Measurements from ENCODE around the gene CDADC1.

DNA sequence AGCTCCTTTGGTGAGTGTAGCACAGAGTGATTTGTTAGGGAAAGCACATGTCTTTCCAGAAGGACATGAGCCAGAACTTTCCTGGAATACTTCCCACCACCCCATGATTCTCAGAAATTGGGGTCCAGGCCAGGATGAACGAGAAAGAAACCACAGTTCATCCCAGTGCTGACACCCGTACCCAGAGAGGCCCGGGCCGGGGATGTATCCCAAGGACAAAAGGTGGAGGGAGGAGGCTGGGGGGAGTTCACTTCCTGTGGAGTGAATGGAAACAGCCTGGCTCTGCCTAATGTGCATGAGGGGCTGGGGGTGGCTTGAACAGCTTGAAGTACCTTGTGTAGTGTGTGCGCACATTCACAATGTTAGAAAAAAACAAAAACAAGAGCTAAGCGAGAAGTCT lies 47.5 kb downstream of the CDADC1 start:
- TF ChIP-seq POLR2A (IDR thresholded peaks at IDR 0.05), result no peak
- TF ChIP-seq, protein P1, sequence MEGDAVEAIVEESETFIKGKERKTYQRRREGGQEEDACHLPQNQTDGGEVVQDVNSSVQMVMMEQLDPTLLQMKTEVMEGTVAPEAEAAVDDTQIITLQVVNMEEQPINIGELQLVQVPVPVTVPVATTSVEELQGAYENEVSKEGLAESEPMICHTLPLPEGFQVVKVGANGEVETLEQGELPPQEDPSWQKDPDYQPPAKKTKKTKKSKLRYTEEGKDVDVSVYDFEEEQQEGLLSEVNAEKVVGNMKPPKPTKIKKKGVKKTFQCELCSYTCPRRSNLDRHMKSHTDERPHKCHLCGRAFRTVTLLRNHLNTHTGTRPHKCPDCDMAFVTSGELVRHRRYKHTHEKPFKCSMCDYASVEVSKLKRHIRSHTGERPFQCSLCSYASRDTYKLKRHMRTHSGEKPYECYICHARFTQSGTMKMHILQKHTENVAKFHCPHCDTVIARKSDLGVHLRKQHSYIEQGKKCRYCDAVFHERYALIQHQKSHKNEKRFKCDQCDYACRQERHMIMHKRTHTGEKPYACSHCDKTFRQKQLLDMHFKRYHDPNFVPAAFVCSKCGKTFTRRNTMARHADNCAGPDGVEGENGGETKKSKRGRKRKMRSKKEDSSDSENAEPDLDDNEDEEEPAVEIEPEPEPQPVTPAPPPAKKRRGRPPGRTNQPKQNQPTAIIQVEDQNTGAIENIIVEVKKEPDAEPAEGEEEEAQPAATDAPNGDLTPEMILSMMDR (IDR thresholded peaks at IDR 0.05), result no peak
